ENCODE results near the gene CAPRIN2. TPM values are rescaled to one million over a fixed set of nuclear protein-coding genes. Genes with fewer than 3 reads are reported as not detected.

Gene CAPRIN2
- total RNA-seq, 1 experiment from 2014 or later, result 123 TPM

DNA sequence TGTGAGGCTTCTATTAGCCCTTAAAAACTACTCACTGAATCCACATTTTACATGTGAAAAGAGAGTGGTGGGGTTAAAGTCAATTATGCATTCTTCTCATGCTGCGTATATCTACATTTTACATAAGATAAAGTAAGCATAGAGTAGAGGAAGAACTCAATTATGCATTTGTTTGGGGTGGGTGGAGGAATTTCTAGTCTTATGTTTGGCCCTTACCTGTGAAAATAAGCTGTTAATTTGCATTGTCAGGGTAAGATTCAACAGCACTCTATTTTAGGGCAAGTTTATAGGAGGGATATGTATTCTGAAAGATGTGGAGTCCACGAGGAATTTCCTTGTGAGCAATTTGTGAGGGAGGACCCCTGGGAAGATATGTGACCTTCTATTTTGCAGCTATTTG is 30.9 kb upstream of the CAPRIN2 start:
- H2BK12ac ChIP-seq (ENCODE audit: insufficient read length, low read depth, low read length), result no peak overlapping the region
- no peak overlapping the region for H3K4ac ChIP-seq (ENCODE audit: low read depth, low read length)
- H3K27me3 ChIP-seq (ENCODE audit: insufficient read depth, low read length), result no peaks in the 10 kb centered on the region
- H3K4me1 ChIP-seq (ENCODE audit: insufficient read depth, low read length), result no peaks in the 10 kb centered on the region
- peaks cover 4% of the 10 kb centered on the region; the same call in 1 of the 2 replicates for H3K27me3 Mint-ChIP-seq (ENCODE audit: low read depth)
- H4K91ac ChIP-seq (ENCODE audit: insufficient read length, low read depth, low read length), result no peak overlapping the region
- no peak overlapping the region for H4K5ac ChIP-seq (ENCODE audit: insufficient read length, low read depth, low read length)
- peaks cover 38 to 52% (median 38%) of the 10 kb centered on the region in 3 experiments for H3K36me3 Mint-ChIP-seq (ENCODE audit: insufficient read depth in 1 of 3, low read depth in 3 of 3)
- no peak overlapping the region for H2AFZ ChIP-seq (ENCODE audit: low read length)
- WGBS (ENCODE audit: extremely low coverage, insufficient read length, low lambda C conversion rate), result no CpG with 5 or more reads among the region's 2 CpGs
- no peaks in the 10 kb centered on the region for H3K79me2 ChIP-seq (ENCODE audit: insufficient read depth, low read length)
- no peak overlapping the region for H2BK5ac ChIP-seq (ENCODE audit: insufficient read length, low read length)
- no peak overlapping the region for H4K8ac ChIP-seq (replicated peaks; ENCODE audit: insufficient read length, low read depth, low read length)
- H3K27ac Mint-ChIP-seq, result peak overlapping the region; percentile 92 to 95 (median 95)
- no peak overlapping the region for H3K4me2 ChIP-seq (ENCODE audit: insufficient read depth, insufficient read length, low read length)
- H3K27ac ChIP-seq (ENCODE audit: insufficient read length, low read depth, low read length), result peak overlapping the region; percentile 32
- H3K14ac ChIP-seq (ENCODE audit: insufficient read depth, low read length), result no peak overlapping the region
- H3T11ph ChIP-seq (ENCODE audit: low read length), result no peak overlapping the region
- H3K23me2 ChIP-seq (ENCODE audit: insufficient read length, low read depth, low read length, poor library complexity, severe bottlenecking), result no peaks in the 10 kb centered on the region
- H2BK15ac ChIP-seq (ENCODE audit: low read depth, low read length), result no peak overlapping the region
- no peak overlapping the region for H2BK120ac ChIP-seq (ENCODE audit: low read depth, low read length, poor library complexity, severe bottlenecking)
- no peaks in the 10 kb centered on the region for H4K20me1 ChIP-seq (ENCODE audit: control insufficient read depth, insufficient read depth, insufficient read length)
- TF ChIP-seq, protein P1, sequence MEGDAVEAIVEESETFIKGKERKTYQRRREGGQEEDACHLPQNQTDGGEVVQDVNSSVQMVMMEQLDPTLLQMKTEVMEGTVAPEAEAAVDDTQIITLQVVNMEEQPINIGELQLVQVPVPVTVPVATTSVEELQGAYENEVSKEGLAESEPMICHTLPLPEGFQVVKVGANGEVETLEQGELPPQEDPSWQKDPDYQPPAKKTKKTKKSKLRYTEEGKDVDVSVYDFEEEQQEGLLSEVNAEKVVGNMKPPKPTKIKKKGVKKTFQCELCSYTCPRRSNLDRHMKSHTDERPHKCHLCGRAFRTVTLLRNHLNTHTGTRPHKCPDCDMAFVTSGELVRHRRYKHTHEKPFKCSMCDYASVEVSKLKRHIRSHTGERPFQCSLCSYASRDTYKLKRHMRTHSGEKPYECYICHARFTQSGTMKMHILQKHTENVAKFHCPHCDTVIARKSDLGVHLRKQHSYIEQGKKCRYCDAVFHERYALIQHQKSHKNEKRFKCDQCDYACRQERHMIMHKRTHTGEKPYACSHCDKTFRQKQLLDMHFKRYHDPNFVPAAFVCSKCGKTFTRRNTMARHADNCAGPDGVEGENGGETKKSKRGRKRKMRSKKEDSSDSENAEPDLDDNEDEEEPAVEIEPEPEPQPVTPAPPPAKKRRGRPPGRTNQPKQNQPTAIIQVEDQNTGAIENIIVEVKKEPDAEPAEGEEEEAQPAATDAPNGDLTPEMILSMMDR (conservative IDR thresholded peaks at IDR 0.05), result no peak
- H3K56ac ChIP-seq (ENCODE audit: insufficient read length, low read depth, low read length), result no peak overlapping the region
- H2BK20ac ChIP-seq (ENCODE audit: low read depth, low read length, poor library complexity, severe bottlenecking), result no peak overlapping the region
- no peak overlapping the region for H2AK5ac ChIP-seq (ENCODE audit: insufficient read length, low read length)
- H3K79me1 ChIP-seq (ENCODE audit: insufficient read depth, low read depth, low read length, poor library complexity, severe bottlenecking), result no peaks in the 10 kb centered on the region
- H3K23ac ChIP-seq (ENCODE audit: insufficient read length, low read depth, low read length), result no peak overlapping the region
- H3K4me3 Mint-ChIP-seq, result peak overlapping the region; percentile 21 to 39
- no peak overlapping the region for H3K18ac ChIP-seq (ENCODE audit: insufficient read length, low read depth, low read length)
- peaks cover 48 to 51% of the 10 kb centered on the region in 2 experiments for H3K9me3 Mint-ChIP-seq
- H3K9me3 ChIP-seq (ENCODE audit: control insufficient read depth, low read depth, low read length), result peaks cover 28% of the 10 kb centered on the region
- H3K9ac ChIP-seq (ENCODE audit: extremely low read depth, insufficient read length, low read length), result no peak overlapping the region
- H3K4me1 Mint-ChIP-seq, result peaks cover 15 to 30% of the 10 kb centered on the region in 2 experiments
- DNase-seq, result no peak

Data from H9 (cell line).